GM03348 (cell line): ENCODE data around the gene OR9Q1.
"Not testable (repeated sequence)": the region's sequence is repeated elsewhere in the genome, so short reads cannot be mapped to it uniquely, and the experiment has no call there.

Experiments
- DNase-seq: peaks from one replicate; pipeline ENCODE4 v3.0.0; 2012; ENCODE audit warnings: low spot score

Gene OR9Q1

GRCh38 chr11:58135171-58135570 is 111.5 kb downstream of the OR9Q1 start:
- no peak for DNase-seq

GRCh38 chr11:58142761-58143160 is 119.1 kb downstream of the OR9Q1 start:
- DNase-seq = no peak

GRCh38 chr11:58152781-58153180 is 129.1 kb downstream of the OR9Q1 start:
- no peak for DNase-seq

GRCh38 chr11:58164389-58164788 is 140.7 kb downstream of the OR9Q1 start:
- DNase-seq = no peak

GRCh38 chr11:58164990-58165389 is 141.3 kb downstream of the OR9Q1 start:
- no peak for DNase-seq

- no peak for DNase-seq
Measured at GRCh38 chr11:58165504-58166106, 141.9 kb downstream of the OR9Q1 start.

- no peak for DNase-seq
Measured at GRCh38 chr11:58177409-58178054, 153.9 kb downstream of the OR9Q1 start.

- no peak for DNase-seq
Measured at GRCh38 chr11:58178444-58178843, 154.8 kb downstream of the OR9Q1 start.

GRCh38 chr11:58179648-58180047 is 156.0 kb downstream of the OR9Q1 start:
- DNase-seq = no peak

GRCh38 chr11:58186938-58187337 is 163.3 kb downstream of the OR9Q1 start:
- DNase-seq = no peak

- no peak for DNase-seq
Measured at GRCh38 chr11:58188770-58189169, 165.1 kb downstream of the OR9Q1 start, which contains the start of gene OR9Q2. TSS of gene OR9Q2 (plus strand) at chr11:58189070. CDS start at chr11:58190491, 1,421 bp downstream.

- DNase-seq = no peak
Measured at GRCh38 chr11:58192229-58192628, 168.5 kb downstream of the OR9Q1 start.

- no peak for DNase-seq
Measured at GRCh38 chr11:58193391-58193790, 169.7 kb downstream of the OR9Q1 start.

- no peak for DNase-seq
Measured at GRCh38 chr11:58195939-58196338, 172.3 kb downstream of the OR9Q1 start.

- DNase-seq = no peak
Measured at GRCh38 chr11:58199271-58199670, 175.6 kb downstream of the OR9Q1 start.

GRCh38 chr11:58204042-58204441 is 180.4 kb downstream of the OR9Q1 start, which contains the start of gene OR1S2:
TSS of gene OR1S2 (minus strand) at chr11:58204142. CDS start at chr11:58204142, 0 bp downstream.
- DNase-seq = no peak

- not testable (repeated sequence) for DNase-seq
Measured at GRCh38 chr11:58212420-58212819, 188.7 kb downstream of the OR9Q1 start, which contains the start of gene OR1S1. TSS of gene OR1S1 (plus strand) at chr11:58212720.

- no peak for DNase-seq
Measured at GRCh38 chr11:58216476-58216875, 192.8 kb downstream of the OR9Q1 start.

- DNase-seq = no peak
Measured at GRCh38 chr11:58222721-58223120, 199.0 kb downstream of the OR9Q1 start.

GRCh38 chr11:58227956-58228615 is 204.4 kb downstream of the OR9Q1 start:
- DNase-seq = no peak
